Measurements from ENCODE around the gene C19orf81.
A peak's percentile ranks its signal among the peaks of the same experiment; 100 is the strongest.

C19orf81 gene

DNA sequence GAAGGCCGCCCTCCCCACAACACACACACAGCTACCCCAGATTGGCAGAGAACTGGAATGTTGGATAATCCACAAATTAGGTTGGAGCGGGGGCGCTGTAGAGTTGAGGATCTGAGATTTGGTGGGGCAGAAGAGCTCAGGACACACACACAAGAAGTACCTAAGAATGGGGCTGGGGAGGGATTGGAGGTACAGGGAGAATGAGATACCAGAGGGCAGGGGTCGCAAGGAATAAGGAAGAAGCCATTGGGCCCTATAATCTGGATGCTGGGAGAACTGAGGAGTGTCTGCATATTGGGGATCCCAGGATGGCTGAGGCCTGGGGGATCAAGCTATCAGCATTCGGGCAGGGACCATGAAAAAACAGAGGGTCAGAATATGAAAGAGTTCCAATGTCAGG lies 21.1 kb upstream of the C19orf81 start:
- in situ Hi-C loops (cut with MboI; ENCODE audit: low pct_unique_long_range_greater_than_20kb, low sequenced_read_pairs) = no loop called here
- DNase-seq = no peak

- in situ Hi-C loops (cut with MboI; ENCODE audit: low pct_unique_long_range_greater_than_20kb, low sequenced_read_pairs) = no loop called here
- no peak for DNase-seq
These were observed 20.7 kb upstream of the C19orf81 start for GRCh38 chr19:50628551-50628950.

DNA sequence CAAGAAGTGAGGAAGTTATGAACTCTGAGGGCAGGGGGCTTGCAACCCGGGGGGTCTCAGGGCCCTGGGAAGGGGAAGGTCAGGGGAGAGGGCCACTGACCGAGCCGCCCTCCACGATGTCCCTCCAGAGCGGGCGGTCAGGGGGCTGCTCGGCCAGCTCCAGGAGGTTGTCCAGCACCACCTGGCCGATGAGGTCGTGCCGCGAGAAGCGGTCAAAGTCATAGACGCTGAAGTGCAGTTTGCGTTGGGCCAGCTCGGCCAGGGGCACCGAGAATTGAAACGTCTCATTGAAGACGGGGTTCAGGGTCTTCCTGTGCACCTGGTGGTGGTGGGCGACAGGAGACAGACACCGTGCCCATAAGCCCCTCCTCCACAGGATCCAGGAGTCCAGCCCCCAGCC lies 20.1 kb upstream of the C19orf81 start:
- DNase-seq = no peak
- in situ Hi-C loops (cut with MboI; ENCODE audit: low pct_unique_long_range_greater_than_20kb, low sequenced_read_pairs) = no loop called here

GRCh38 chr19:50629801-50630200 lies 19.4 kb upstream of the C19orf81 start:
- no peak for DNase-seq
- in situ Hi-C loops (cut with MboI; ENCODE audit: low pct_unique_long_range_greater_than_20kb, low sequenced_read_pairs) = no loop called here

DNA sequence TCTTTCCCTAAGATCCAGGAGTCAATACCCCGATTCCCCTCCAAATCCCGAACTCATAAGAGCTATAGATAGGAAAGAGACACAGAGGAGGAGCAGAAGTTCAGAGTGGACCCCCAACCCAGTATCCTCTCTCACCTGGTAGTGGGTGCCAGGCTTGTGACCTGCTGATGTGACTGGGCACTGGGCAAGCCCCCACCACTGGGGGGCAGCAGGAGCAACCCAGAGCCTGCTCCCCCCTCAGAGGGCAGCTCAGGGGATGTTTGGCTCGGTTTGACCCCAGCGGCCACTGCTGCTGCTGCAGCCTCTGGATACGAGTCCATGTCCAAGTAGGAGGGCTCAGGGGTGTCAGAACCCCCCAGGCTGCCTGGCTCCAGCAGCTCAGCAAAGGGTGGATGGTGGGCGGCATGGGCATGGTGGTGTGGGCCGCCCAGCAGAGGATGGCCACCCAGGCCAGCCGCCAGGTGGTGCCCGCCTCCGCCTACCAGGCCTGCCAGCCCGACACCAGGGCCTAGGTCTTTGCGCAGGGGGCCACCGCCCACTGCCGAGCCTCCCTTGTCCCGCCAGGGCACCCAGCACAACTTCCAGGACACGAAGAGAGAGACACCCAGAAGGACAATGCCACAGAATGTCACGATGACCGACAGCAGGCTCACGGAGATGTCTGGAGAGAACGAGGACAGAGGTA lies 17.0 kb upstream of the C19orf81 start:
- no peak for DNase-seq

GRCh38 chr19:50633359-50633758 lies 15.9 kb upstream of the C19orf81 start:
- DNase-seq = no peak
- in situ Hi-C loops (cut with MboI; ENCODE audit: low pct_unique_long_range_greater_than_20kb, low sequenced_read_pairs) = no loop called here

More for the DNA sequence above, 17.0 kb upstream of the C19orf81 start:
- in situ Hi-C loops (cut with MboI; ENCODE audit: low pct_unique_long_range_greater_than_20kb, low sequenced_read_pairs) = no loop called here

GRCh38 chr19:50633973-50634372 lies 15.3 kb upstream of the C19orf81 start:
- in situ Hi-C loops (cut with MboI; ENCODE audit: low pct_unique_long_range_greater_than_20kb, low sequenced_read_pairs) = no loop called here
- no peak for DNase-seq

DNA sequence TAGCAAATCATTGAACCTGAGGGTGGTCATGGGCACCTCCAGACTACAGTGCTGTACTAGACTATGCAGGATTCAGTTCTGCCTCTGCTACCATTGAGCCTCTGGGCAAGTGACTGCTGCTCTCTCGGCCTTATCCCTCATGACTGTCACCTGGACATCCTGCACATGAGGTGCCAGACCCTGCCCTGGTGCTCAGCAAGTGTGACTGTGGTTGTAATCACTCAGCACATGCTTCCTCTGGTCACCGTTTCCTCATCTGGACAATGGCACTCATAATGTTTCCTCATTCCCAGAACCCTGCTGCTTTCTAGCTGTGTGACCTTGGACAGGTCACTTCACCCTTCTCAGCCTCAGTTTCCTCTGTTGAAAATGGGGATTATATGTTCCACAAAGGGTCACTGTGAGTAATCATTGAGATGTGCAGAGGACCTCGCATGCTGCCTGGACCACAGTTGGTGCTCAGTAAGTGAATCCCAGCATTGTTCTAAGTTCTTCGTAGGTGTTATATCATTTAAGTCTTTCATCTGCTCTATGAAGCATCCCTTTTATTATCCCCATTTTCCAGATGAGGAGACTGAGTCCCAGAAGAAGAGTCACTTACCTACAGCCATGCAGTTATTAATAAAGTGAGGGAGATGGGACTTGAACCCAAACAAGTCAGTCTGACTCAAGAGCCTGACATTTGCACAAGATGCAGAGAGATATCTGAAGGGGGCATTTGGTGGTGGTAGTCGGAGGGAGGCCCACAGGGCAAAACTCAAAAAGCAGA lies 12.7 kb upstream of the C19orf81 start:
- in situ Hi-C loops (cut with MboI; ENCODE audit: low pct_unique_long_range_greater_than_20kb, low sequenced_read_pairs) = no loop called here
- DNase-seq = no peak

GRCh38 chr19:50638600-50638999 lies 10.6 kb upstream of the C19orf81 start:
- in situ Hi-C loops (cut with MboI; ENCODE audit: low pct_unique_long_range_greater_than_20kb, low sequenced_read_pairs) = no loop called here

DNA sequence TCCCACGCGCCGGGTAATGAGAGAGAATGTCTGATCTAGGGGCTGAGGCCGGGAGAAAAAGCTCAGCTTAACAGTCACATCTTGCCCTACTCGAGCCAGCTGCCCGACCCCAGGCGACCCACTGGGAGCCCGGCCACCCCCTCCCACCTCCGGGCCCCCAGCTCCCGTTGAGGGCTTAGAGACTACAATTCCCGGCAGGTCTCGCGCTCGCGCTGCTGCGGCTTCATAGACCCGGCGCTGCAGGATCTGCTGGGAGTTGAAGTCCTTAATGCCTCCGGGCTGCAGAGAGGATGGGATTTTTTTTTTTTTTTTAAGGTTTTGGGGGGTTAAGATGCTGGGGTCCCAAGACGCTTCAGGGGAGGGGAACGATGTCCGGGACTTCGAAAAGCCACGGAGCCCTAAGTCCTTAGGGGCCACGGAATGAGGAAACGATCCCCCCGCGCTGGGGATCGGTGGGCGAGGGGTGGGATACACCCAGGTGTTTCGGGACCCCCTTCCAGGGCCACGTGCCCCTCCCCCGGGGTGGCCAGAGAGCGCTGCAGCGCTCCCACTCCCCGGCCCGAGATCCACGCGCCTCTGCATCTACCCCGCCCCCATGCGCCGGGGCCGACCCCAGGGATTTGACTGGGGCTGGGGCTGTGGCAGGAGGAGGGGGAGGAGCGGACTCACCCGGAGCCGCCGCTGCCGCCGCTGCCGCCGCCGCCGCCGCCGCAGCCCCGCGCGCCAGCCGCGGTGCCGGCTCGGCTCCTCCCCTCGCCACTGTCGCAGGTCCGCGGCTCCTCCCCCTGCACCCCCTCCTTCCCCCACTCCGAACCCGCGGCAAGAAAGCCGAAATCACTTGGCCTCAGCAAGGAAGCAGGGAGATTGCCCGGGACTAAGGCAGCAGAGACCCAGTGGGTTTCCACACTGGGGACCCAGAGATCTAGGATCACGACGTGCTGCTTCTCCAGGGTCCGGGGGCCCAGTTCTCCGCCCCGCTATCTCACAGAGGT lies 9.8 kb upstream of the C19orf81 start, which contains the start of gene SYT3:
TSS of gene SYT3 (minus strand) at position 761 of the 992 bp plus-strand sequence. CDS start 2,470 bp downstream, outside the sequence.
- in situ Hi-C loops (cut with MboI; ENCODE audit: low pct_unique_long_range_greater_than_20kb, low sequenced_read_pairs) = no loop called here
- peak; percentile 14 for DNase-seq

More at GRCh38 chr19:50638600-50638999, 10.6 kb upstream of the C19orf81 start:
- no peak for DNase-seq

GRCh38 chr19:50640368-50640767 lies 8.9 kb upstream of the C19orf81 start:
- in situ Hi-C loops (cut with MboI; ENCODE audit: low pct_unique_long_range_greater_than_20kb, low sequenced_read_pairs) = no loop called here
- DNase-seq = no peak

DNA sequence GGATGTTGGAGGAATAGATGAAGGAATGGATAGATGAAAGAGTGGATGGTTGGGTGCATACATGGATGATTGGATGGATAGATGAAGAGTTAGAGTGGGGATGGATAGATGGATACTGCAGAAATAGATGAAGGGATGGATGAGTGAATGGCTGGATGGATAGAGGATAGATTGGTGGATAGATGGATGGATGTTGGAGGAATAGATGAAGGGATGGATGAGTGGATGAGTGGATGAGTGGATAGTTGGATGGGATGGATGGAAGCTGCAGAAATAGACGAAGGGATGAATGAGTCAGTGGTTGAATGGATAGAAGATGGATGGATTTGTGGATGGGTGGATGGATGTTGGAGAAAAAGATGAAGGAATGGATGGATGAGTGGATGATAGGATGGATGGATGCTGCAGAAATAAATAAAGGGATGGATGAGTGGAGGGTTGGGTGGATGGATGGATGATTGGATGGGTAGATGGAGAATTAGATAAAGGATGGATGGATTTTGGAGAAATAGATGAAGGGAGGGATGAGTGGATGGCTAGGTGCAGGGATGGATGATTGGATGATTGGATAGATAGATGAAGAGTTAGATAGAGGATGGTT lies 4.8 kb upstream of the C19orf81 start:
- no peak for DNase-seq
- in situ Hi-C loops (cut with MboI; ENCODE audit: low pct_unique_long_range_greater_than_20kb, low sequenced_read_pairs) = no loop called here

GRCh38 chr19:50645107-50645506 lies 4.1 kb upstream of the C19orf81 start:
- DNase-seq = no peak
- in situ Hi-C loops (cut with MboI; ENCODE audit: low pct_unique_long_range_greater_than_20kb, low sequenced_read_pairs) = no loop called here

- DNase-seq = no peak
- in situ Hi-C loops (cut with MboI; ENCODE audit: low pct_unique_long_range_greater_than_20kb, low sequenced_read_pairs) = no loop called here
These were observed 3.0 kb upstream of the C19orf81 start for GRCh38 chr19:50646074-50646807.

DNA sequence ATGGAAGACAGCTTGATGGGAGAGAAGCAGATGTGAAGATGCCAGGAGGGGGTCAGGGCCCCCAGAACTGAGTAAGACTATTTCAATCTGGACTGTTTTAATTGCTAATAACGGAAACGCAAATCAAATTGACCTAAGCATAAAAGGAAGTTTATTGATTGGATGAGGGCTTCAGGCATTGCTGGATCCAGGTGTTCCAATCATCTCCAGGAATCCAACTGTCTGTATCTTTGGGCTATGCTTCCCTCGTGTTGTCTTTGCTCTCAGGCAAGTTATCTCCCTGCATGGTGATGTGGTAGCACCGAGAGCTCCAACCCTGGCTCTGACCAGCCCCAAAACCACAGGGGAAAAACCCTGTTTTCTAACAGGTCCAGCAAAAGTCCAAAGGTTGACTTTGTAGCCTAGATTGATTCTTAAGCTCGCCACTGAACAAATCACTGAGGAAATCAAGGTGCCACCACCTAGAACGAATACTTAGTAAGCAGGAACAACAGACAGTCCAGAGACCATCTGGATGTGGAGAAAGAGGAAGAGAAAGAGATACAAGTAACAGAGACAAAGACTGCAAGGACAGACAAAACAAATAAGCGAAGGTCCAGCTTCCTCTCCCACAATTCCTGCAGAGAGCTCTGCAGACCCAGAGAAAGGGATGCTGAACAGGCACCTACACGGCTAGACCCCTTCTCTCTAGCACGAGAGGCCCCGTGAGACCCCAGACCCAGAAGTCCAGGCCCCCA lies 1.2 kb upstream of the C19orf81 start:
- in situ Hi-C loops (cut with MboI; ENCODE audit: low pct_unique_long_range_greater_than_20kb, low sequenced_read_pairs) = no loop called here
- no peak for DNase-seq

DNA sequence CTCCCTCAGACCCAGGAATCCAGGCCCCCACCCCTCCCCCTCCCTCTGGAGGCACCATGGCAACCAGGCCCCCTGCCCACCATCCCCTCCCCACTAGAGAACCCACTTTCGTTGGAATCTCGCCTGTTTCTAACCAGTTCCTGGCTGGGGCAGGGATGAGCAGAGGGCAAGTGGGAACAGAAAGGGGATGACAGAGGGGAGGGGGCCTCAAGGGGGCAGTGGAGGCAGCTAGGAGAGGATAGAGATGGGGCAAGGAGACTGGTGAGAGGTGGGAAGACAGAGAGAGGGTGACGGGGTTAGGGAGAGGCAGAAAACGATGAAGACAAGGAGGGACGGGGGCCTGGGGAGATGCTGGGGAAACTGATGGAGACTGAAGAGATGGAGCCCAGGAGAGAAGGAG lies 586 bp upstream of the C19orf81 start:
- DNase-seq = no peak
- in situ Hi-C loops (cut with MboI; ENCODE audit: low pct_unique_long_range_greater_than_20kb, low sequenced_read_pairs) = no loop called here

DNA sequence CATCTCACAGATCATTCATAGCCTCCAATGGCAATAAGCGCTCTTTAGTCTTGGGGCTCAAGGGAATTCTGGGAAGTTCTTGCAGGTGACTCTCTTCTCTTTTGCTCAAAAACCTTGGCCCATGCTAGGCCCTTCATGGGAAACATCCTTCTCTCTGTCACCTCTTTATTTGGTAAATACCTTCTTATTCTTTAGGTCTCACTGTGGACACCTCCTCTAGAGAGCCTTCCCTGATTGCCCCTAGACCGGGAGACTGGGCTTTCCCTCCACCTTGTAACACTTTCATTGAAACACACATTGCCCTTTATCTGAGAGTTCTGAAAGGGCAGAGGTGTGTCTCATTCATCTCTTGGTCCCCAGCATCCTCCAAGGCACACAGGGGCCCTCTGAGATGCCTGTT lies 1.9 kb downstream of the C19orf81 start:
- in situ Hi-C loops (cut with MboI; ENCODE audit: low pct_unique_long_range_greater_than_20kb, low sequenced_read_pairs) = no loop called here
- DNase-seq = no peak

DNA sequence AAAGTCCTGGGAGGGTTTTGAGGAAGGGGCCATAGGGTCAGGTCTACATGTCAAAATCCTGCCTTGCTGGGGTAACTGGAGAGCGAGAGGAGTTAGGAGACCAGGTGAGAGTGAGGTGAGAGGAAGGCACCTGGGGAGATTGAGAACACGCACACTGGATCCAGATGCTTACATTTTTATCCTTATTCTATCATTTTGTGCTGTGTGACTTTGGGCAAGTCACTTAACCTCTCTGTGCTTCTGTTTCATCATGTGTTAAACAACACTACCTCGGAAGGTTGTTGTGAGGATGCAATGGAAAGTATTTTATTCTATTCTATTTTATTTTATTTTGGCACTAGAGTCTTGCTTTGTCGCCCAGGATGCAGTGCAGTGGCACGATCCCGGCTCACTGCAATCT lies 3.5 kb downstream of the C19orf81 start:
- in situ Hi-C loops (cut with MboI; ENCODE audit: low pct_unique_long_range_greater_than_20kb, low sequenced_read_pairs) = no loop called here
- DNase-seq = no peak
